Prostate gland (tissue), 2 donors: ENCODE measurements around the gene TAF1C.

Experiments used
- CTCF ChIP-seq, 4 experiments: fragments of 200-600 bp in 2 of 4; fragments of 450-650 bp in 2 of 4; sonication (generic) in 2 of 4; IDR thresholded peaks; 1 replicate in 3 of 4; 2 replicates in 1 of 4; pipeline ENCODE4 v1.5.1; 2016 to 2019; ENCODE audit warnings: antibody characterized with exemption in 4 of 4, mild to moderate bottlenecking in 2 of 4, moderate library complexity in 2 of 4
- POLR2A ChIP-seq: fragments of 450-650 bp; IDR thresholded peaks from one replicate; pipeline ENCODE4 v1.6.1; 2016; ENCODE audit warnings: antibody characterized with exemption, mild to moderate bottlenecking
- POLR2AphosphoS5 ChIP-seq: sonication (generic); formaldehyde crosslinking; IDR thresholded peaks from one replicate; pipeline ENCODE4 v1.6.1; 2017; ENCODE audit warnings: antibody characterized with exemption

- TF ChIP-seq CTCF (IDR thresholded peaks at IDR 0.05) = no peak
- no peak for TF ChIP-seq POLR2AphosphoS5
- TF ChIP-seq POLR2A = no peak
Measured at GRCh38 chr16:84181144-84181915, 5.5 kb downstream of the TAF1C start.
